K562 (cell line): ENCODE results near the gene CAMK2A. TPM values are rescaled to one million over a fixed set of nuclear protein-coding genes. Genes with fewer than 3 reads are reported as not detected.

ENCODE experiments used
- CBX8 ChIP-seq: fragments of 200-600 bp; sonication (generic); IDR thresholded peaks from 2 replicates; pipeline ENCODE4 v1.6.1; 2012; ENCODE audit warnings: borderline replicate concordance, mixed run types, low read depth, mild to moderate bottlenecking, moderate library complexity, mixed read lengths, low read length, control low read depth, inconsistent platforms; ENCODE audit not compliant: poor library complexity, severe bottlenecking; ENCODE audit errors: extremely low read depth
- CEBPB ChIP-seq: fragments of 450-650 bp; IDR thresholded peaks from 2 replicates; pipeline ENCODE4 v1.6.1; 2016; ENCODE audit warnings: missing genetic modification characterization, missing compliant biosample characterization
- CEBPG ChIP-seq, 3 experiments: fragments of 200-800 bp in 1 of 3; sonication (Bioruptor generic) in 1 of 3; sonication (generic) in 1 of 3; formaldehyde crosslinking in 1 of 3; IDR thresholded peaks in 2 of 3; conservative IDR thresholded peaks in 1 of 3; 2 replicates each; pipeline versions ENCODE4 v1.6.1 to v1.8.0; 2016 to 2022; ENCODE audit warnings: missing compliant biosample characterization in 2 of 3, missing genetic modification characterization in 2 of 3, mild to moderate bottlenecking in 1 of 3, missing genetic modification reagents in 1 of 3
- ELF2 ChIP-seq: fragments of 250-450 bp; sonication (Bioruptor Pico); IDR thresholded peaks from 2 replicates; pipeline ENCODE4 v1.5.0; 2021; ENCODE audit warnings: mild to moderate bottlenecking
- ESRRB ChIP-seq: fragments of 250-450 bp; sonication (Bioruptor Pico); IDR thresholded peaks from 2 replicates; pipeline ENCODE4 v1.5.0; 2020; ENCODE audit warnings: mild to moderate bottlenecking, moderate library complexity, borderline replicate concordance
- ETV6 ChIP-seq, 3 experiments: fragments of 150-350 bp in 1 of 3; sonication (generic) in 1 of 3; formaldehyde crosslinking in 1 of 3; IDR thresholded peaks; 2 replicates each; pipeline versions ENCODE4 v1.6.1 to v1.8.0; 2014 to 2022; ENCODE audit warnings: borderline replicate concordance in 2 of 3, low read depth in 2 of 3, antibody characterized with exemption in 1 of 3, low read length in 1 of 3, mild to moderate bottlenecking in 1 of 3, missing genetic modification reagents in 1 of 3
- FOXA3 ChIP-seq, 2 experiments: fragments of 450-650 bp in 1 of 2; sonication (generic) in 1 of 2; formaldehyde crosslinking; IDR thresholded peaks in 1 of 2; conservative IDR thresholded peaks in 1 of 2; 2 replicates each; pipeline versions ENCODE4 v1.4.0 to v1.8.0; 2020 to 2022; ENCODE audit warnings: mild to moderate bottlenecking in 2 of 2, missing genetic modification reagents in 1 of 2
- HDGF ChIP-seq: fragments of 450-650 bp; IDR thresholded peaks from 2 replicates; pipeline ENCODE4 v1.6.1; 2016
- HEY1 ChIP-seq: fragments of 250-450 bp; sonication (Bioruptor Pico); IDR thresholded peaks from 2 replicates; pipeline ENCODE4 v1.5.0; 2020; ENCODE audit warnings: mild to moderate bottlenecking, moderate library complexity, borderline replicate concordance
- MEF2D ChIP-seq: conservative IDR thresholded peaks from 2 replicates; pipeline ENCODE4 v1.6.1; 2016; ENCODE audit warnings: low read depth, missing genetic modification characterization, missing compliant biosample characterization
- NR2C2 ChIP-seq, 2 experiments: fragments of 200-800 bp in 1 of 2; sonication (Bioruptor generic) in 1 of 2; sonication (generic) in 1 of 2; formaldehyde crosslinking in 1 of 2; IDR thresholded peaks; 2 replicates each; pipeline versions ENCODE4 v1.6.1 to v1.8.0; 2016 to 2022; ENCODE audit warnings: mild to moderate bottlenecking in 1 of 2, missing compliant biosample characterization in 1 of 2, missing genetic modification characterization in 1 of 2, missing genetic modification reagents in 1 of 2
- PRMT5 ChIP-seq: sonication (generic); formaldehyde crosslinking; IDR thresholded peaks from 2 replicates; pipeline ENCODE4 v1.5.0; 2020; ENCODE audit warnings: missing genetic modification reagents
- PYGO2 ChIP-seq: fragments of 450-650 bp; IDR thresholded peaks from 2 replicates; pipeline ENCODE4 v1.6.1; 2016; ENCODE audit warnings: mild to moderate bottlenecking, missing genetic modification characterization, moderate library complexity, missing compliant biosample characterization
- RFX7 ChIP-seq: fragments of 250-450 bp; sonication (Bioruptor Pico); IDR thresholded peaks from 2 replicates; pipeline ENCODE4 v1.5.1; 2021; ENCODE audit warnings: mild to moderate bottlenecking
- SRSF1 ChIP-seq: fragments of 200-400 bp; formaldehyde crosslinking; IDR thresholded peaks from 2 replicates; pipeline ENCODE4 v1.6.1; 2017; ENCODE audit warnings: mild to moderate bottlenecking, low read depth, low read length, moderate library complexity
- U2AF1 ChIP-seq: fragments of 200-400 bp; formaldehyde crosslinking; optimal IDR thresholded peaks from 2 replicates; pipeline ENCODE3; 2017; ENCODE audit warnings: mild to moderate bottlenecking, low read depth, low read length, moderate library complexity
- USF2 ChIP-seq: sonication (generic); formaldehyde crosslinking; IDR thresholded peaks from 2 replicates; pipeline ENCODE4 v1.5.0; 2020; ENCODE audit warnings: missing genetic modification reagents
- ZNF224 ChIP-seq: sonication (generic); formaldehyde crosslinking; IDR thresholded peaks from 2 replicates; pipeline ENCODE4 v1.8.0; 2022; ENCODE audit warnings: mild to moderate bottlenecking, missing genetic modification reagents
- ZNF3 ChIP-seq: fragments of 250-450 bp; sonication (Bioruptor Pico); IDR thresholded peaks from 2 replicates; pipeline ENCODE4 v1.5.0; 2021; ENCODE audit warnings: mild to moderate bottlenecking, moderate library complexity
- polyA plus RNA-seq, 8 experiments: library from polyadenylated mRNA; depleted of rRNA in 4 of 8; stranded (reverse) in 5 of 8; unstranded in 3 of 8; fragments of >200 nt; fragmentation: Nextera tagmentation in 2 of 8; fragmentation: Illumina TruSeq in 1 of 8; extraction: Ambion mirVana in 2 of 8; extraction: Trizol in 1 of 8; gene quantifications; 2 replicates each; pipeline versions ENCODE4 v1.2.1 to v1.2.3, GENCODE V29; 2011 to 2014; ENCODE audit warnings: inconsistent platforms in 1 of 8, missing spikeins in 1 of 8
- total RNA-seq, 7 experiments: library from RNA; depleted of rRNA in 6 of 7; stranded (reverse); fragments of >200 nt in 6 of 7; fragmentation: Illumina TruSeq in 2 of 7; extraction: Trizol in 2 of 7; gene quantifications; 2 replicates each; pipeline versions ENCODE4 v1.2.1 to v1.2.3, GENCODE V29; 2011 to 2021; ENCODE audit warnings: low replicate concordance in 1 of 7
- TF ChIP-seq, protein P1 (sequence below), 2 experiments: fragments of 450-650 bp in 1 of 2; sonication (generic) in 1 of 2; formaldehyde crosslinking in 1 of 2; IDR thresholded peaks in 1 of 2; conservative IDR thresholded peaks in 1 of 2; 2 replicates each; pipeline versions ENCODE4 v1.6.1 to v1.8.1; 2016 to 2023; ENCODE audit warnings: mild to moderate bottlenecking in 2 of 2, moderate library complexity in 2 of 2, inconsistent platforms in 1 of 2, missing genetic modification reagents in 1 of 2
- TF ChIP-seq, protein P2 (sequence below): fragments of 450-650 bp; IDR thresholded peaks from 2 replicates; pipeline ENCODE4 v1.6.1; 2016; ENCODE audit warnings: missing biosample characterization, missing genetic modification characterization
- TF ChIP-seq, protein P3 (sequence below): sonication (generic); formaldehyde crosslinking; IDR thresholded peaks from 2 replicates; pipeline ENCODE4 v1.8.1; 2023; ENCODE audit warnings: mild to moderate bottlenecking, missing genetic modification reagents

CAMK2A gene
- total and polyA plus RNA-seq, 9 of the 15 experiments (the other 6 are each of a cell fraction or from before 2014, with no cell fraction given) = 0.01 to 0.18 (median 0.04) TPM; not detected in 6

GRCh38 chr5:150323092-150323491 lies 33.5 kb upstream of the CAMK2A start (continued):
- TF ChIP-seq PRMT5 (CRISPR knock-in tag) (no peak), FOXA3 (CRISPR knock-in tag; conservative IDR thresholded peaks at IDR 0.05 in 1 of 2, IDR thresholded peaks at IDR 0.05 in 1 of 2) (peak in 1 of 2 experiments; percentile 59; a peak in 2 of 4 replicates), SRSF1 (no peak), USF2 (no peak), CEBPB (peak; percentile 96), MEF2D (tag) (no peak), U2AF1 (no peak), CBX8 (no peak), ZNF224 (no peak), RFX7 (CRISPR knock-in tag) (no peak), ETV6 (IDR thresholded peaks at IDR 0.05; ENCODE audit: borderline replicate concordance in 1 of 2, low read depth in 2 of 2, low read length in 1 of 2) (no peak), ETV6 (CRISPR knock-in tag; IDR thresholded peaks at IDR 0.05; ENCODE audit: borderline replicate concordance) (no peak), ESRRB (CRISPR knock-in tag) (no peak), ELF2 (CRISPR knock-in tag) (no peak), ZNF3 (no peak), CEBPG (CRISPR knock-in tag; IDR thresholded peaks at IDR 0.05) (peak; percentile 75), CEBPG (tag; conservative IDR thresholded peaks at IDR 0.05 in 1 of 2, IDR thresholded peaks at IDR 0.05 in 1 of 2) (peak; percentile 89 to 90), NR2C2 (CRISPR knock-in tag; IDR thresholded peaks at IDR 0.05) (no peak), NR2C2 (tag; IDR thresholded peaks at IDR 0.05) (no peak), HEY1 (CRISPR knock-in tag) (no peak), HDGF (no peak), PYGO2 (tag) (no peak)
- TF ChIP-seq, protein P1, sequence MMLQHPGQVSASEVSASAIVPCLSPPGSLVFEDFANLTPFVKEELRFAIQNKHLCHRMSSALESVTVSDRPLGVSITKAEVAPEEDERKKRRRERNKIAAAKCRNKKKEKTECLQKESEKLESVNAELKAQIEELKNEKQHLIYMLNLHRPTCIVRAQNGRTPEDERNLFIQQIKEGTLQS (IDR thresholded peaks at IDR 0.05) = peak; percentile 39; the same call in 1 of the 2 replicates
- TF ChIP-seq, protein P1 (CRISPR knock-in tag; conservative IDR thresholded peaks at IDR 0.05) = no peak
- TF ChIP-seq, protein P2, sequence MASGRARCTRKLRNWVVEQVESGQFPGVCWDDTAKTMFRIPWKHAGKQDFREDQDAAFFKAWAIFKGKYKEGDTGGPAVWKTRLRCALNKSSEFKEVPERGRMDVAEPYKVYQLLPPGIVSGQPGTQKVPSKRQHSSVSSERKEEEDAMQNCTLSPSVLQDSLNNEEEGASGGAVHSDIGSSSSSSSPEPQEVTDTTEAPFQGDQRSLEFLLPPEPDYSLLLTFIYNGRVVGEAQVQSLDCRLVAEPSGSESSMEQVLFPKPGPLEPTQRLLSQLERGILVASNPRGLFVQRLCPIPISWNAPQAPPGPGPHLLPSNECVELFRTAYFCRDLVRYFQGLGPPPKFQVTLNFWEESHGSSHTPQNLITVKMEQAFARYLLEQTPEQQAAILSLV = 0 out of 2 replicates have a peak, but pooled peaks have one; percentile 18
- TF ChIP-seq, protein P3, sequence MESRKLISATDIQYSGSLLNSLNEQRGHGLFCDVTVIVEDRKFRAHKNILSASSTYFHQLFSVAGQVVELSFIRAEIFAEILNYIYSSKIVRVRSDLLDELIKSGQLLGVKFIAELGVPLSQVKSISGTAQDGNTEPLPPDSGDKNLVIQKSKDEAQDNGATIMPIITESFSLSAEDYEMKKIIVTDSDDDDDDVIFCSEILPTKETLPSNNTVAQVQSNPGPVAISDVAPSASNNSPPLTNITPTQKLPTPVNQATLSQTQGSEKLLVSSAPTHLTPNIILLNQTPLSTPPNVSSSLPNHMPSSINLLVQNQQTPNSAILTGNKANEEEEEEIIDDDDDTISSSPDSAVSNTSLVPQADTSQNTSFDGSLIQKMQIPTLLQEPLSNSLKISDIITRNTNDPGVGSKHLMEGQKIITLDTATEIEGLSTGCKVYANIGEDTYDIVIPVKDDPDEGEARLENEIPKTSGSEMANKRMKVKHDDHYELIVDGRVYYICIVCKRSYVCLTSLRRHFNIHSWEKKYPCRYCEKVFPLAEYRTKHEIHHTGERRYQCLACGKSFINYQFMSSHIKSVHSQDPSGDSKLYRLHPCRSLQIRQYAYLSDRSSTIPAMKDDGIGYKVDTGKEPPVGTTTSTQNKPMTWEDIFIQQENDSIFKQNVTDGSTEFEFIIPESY (CRISPR knock-in tag) = no peak
